HG02884 (cell line): ENCODE measurements around the gene ADGRG3.

Source experiments
- ATAC-seq: cut with Tn5 transposase; IDR thresholded peaks from one replicate; pipeline ENCODE4 v1.9.1; 2021; ENCODE audit warnings: mild to moderate bottlenecking, moderate library complexity; ENCODE audit not compliant: unreplicated experiment

The ADGRG3 gene

DNA sequence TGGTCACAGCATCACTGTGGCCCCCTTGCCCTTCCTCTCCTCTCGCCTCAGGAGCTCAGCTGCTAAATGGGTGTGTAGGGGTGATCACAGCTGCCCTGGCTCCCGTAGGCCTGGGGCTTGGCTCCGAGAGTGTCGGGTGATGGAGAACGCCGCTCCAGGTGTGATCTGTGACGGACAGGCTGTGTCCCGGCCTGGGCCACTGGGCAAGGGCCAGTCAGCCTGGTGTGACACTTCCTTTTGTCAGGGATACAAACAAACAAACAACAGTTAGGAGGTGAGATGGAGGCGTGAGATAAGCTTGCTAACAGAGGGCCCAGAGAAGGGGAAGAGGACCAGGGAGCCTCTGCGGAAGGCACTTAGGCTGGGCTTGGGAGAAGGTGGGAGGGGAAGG is 37.7 kb upstream of the ADGRG3 start:
- ATAC-seq: no peak

DNA sequence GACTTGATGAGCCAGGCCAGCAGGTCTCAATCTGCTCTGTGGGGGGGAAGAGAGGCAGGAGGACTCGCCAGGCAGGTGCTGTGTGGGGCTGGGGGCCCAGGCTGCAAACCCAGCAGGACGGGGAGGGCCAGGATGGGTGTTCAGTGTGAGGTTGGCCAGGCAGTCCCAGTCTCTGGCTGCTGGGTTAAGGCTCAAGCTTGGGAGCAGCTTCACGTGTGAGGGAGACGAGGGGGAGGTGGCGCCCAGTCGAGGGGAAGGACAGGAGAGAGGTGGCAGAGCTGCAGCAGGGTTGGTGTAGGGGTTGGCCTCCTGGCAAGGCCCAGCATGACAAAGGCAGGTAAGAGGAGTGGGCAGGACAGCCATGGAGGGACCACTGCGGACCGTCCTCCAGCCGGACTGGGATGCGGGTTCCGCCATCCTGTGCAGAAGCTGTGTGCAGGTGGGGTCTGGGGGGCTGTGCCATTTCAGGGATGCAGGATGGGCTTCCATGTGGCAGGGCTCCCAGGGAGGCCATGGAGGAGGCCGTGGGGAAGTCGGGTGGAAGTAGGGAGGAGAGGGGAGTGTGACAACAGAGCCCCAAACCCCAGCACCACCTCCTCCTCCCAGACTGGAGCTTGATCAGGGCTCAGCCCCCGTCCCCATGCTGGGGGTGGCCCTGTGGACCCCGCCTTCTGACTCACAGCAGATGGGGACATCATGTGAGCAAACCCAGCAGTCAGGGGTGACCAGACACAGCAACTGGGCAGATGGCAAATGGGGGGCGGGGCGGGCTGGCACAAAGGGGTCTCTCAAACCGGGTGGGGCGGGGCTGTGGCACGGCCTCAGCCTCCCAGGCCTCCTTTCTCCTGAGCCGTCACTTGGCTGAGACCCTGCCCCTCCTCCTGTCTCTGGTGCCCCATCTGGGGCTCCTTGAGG is 36.9 kb upstream of the ADGRG3 start:
- no peak for ATAC-seq

DNA sequence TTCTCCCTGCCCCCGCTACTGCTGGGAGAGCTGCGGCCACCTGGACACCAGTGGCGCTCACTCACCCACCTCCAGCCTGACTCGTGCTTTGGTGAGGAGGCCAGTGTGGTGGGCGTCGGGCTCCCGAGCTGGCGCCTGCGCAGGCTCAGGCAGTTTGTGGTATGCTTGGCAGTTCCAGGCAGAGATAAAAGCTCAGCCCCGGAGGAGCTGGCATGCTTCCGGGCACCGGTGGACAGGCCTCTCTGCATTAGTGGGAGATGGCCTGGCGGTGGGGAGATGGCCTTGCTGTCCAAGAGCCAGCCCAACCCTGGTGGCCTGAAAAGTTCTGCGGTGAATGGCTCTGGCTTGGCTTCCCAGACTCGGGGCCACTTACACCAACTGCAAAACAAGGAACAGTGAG is 35.5 kb upstream of the ADGRG3 start:
- no peak for ATAC-seq

DNA sequence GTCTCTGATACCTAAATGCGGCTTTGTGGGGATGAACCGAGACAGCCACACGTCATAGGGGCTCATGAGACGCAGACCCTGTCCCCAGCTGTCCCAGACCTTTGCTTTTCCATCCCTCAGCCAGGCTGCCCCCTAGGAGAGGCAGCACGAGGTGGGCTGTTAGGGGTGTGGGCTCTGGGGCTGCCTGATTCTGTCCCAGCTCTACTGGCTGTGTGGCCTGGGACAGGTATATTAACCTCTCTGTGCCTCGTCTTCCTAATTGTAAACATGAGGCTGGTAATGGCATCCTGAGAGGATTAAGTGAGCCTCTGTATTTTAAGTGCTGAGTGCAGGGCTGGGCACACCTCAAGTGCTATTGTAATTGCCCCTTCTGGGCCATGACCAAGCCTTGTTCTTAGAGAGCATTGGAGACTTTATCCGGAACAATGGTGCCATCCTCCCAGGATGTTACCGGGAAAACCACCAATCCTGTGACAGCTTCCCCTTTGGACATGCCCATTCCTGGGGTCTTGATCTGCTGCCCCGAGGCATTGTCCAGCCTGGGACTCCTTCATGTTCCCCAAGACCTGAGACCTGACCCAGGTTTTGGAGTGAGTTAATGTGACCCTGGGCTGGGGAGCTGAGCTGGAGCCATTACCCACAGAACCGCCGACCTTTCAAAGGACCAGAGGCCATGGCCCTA is 34.6 kb upstream of the ADGRG3 start:
- no peak for ATAC-seq

DNA sequence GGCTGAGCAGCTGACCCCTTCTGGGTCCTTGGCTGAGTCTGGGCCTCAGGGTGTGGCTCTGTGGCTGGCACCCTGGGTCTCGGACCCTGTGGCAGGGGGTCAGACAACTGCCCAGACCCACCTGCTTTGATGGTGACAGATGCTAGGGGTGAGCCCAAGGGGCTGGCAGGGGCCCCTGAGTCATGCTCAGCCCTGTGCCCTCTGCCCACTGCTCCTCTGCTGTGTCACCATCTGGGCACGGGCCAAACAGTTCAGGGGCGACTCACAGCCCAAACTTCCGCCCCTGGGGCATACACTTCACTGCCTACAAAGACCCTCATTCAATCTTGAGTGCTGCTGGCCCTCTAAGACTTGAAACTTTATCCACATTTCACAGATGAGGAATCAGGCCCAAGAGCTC is 33.9 kb upstream of the ADGRG3 start:
- ATAC-seq: no peak

DNA sequence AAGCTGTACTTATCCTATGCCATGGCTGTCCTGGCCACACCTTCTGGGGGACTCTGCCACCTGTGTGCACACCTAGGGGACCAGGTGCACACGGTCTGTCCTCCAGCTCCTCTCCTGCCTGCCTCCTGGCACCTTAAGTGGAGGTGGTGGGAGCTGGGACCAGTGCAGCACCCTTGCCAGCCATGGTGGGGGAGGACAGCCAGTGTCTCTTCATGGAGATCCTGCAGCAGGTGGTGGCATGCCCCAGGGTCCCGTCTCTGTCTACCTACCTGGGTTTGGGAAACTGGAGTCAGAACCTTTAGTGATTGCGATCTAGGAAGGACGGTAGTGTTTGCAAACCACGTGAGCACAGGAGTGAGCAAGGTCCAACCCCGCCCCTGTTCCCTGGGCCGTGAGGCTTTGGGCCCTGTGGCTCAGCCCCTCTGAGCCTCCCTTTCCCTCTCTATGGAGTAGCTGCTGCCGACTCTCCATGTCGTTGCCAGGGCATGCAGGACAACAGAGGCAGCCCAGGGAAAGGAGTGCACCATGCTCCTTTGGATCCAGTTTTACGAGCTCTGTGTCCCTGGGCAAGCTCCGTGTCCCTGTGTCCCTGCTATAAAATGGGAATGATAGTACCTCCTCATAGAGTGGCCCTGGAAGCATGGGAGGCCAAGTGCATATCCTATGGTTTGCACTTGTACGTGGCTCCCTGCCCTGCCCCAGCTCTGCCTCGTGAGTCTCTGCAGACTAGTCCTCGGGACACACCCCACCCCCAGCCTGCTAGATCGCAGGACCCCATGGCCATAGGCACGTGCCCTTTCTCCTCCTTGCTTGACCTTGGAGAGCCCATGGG is 32.6 kb upstream of the ADGRG3 start:
- ATAC-seq: no peak

DNA sequence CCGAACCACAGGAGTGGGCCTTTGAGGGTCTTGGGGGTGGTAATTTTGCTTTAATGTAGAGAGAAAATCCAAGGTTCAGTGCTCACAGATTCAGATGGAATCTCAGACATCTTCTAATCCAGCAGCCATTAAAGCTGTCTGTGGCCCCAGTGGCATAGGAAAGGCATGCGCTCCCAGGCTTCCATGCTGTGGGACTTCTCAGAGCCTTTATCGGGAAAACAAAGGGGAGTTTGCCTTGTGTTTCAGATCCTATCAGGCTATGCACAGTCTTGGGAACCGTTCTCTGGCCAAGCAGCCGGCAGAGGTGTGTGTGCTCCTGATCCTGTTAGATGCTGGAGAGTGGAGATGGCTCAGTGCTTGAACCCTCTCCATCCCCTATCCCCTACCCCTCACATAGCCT is 31.9 kb upstream of the ADGRG3 start:
- ATAC-seq: no peak

DNA sequence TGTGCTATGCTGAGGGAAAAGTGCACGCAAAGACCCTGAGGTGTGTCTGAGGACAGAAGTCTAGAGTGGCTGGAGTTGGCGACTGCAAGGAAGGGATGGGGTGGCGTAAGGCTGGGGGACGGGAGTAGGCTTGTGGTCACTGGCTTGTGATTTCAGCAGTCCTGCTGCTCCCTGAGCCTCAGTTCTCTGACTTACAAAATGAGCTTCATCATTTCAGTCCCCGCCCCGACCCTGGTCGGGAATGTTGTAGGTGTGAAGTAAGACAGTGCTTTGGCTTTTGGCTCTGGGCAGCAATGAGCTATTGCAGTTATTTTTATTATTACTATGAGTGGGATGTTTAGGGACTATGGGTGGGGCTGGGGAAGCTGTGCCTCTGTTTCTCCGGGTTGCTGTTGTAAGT is 31.1 kb upstream of the ADGRG3 start:
- no peak for ATAC-seq

DNA sequence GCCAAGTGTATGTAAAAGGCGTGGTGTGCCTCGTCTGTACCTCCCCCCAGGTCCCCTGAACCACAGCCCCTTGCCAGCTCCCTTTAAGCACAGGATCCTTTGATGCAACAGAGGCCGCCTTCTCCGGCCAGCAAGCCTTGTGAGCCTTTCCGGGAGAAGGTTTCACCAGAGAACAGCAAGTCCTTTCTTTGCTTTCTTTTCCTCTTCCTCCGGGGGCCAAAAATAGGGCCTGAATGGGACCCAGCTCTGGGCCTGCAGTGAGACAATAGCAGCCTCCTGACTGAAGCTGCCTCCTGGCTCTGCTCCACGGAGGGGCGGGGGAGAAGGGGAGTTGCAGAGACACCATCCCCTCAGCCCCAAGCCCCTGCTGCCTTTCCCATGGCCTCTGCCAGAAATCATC is 30.7 kb upstream of the ADGRG3 start:
- no peak for ATAC-seq

DNA sequence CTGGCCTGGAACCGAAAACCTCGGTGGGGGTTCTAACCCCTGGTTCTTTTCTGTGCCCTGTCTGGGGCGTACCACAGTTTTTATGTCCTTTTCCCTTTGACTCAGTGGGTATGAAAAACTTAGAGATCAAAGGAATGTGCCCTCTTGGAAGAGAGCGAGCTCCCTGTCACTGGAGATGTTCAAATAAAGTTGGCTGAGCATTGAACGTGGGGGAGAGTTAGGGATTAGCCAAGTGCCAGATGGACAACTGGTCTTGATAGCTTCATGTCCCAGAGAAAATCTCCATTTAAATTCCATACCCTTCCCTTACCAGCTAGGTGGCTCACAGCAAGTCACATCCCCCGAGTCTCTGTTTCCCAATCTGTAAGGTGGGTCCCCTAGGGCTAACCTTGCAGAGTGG is 30.1 kb upstream of the ADGRG3 start:
- ATAC-seq: no peak

DNA sequence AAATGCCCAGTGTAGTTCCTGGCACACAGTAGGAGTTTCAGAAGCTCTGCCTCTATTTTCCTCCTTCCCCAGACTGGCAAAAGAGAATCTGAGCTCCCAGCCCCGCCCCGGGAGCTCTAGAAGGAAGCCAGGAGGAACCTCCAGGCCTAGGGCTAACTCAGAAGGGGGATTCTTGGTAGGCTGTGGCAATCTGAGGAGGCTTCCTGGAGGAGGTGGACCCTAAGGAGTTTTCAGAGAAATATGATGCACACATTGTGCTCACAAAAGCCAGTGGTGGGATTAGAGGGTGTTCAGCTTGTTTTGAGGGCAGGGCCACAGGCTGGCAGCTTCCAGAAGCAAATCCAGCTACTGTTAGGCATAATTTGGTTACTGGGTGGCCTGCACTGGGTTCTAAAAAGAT is 29.7 kb upstream of the ADGRG3 start:
- no peak for ATAC-seq

DNA sequence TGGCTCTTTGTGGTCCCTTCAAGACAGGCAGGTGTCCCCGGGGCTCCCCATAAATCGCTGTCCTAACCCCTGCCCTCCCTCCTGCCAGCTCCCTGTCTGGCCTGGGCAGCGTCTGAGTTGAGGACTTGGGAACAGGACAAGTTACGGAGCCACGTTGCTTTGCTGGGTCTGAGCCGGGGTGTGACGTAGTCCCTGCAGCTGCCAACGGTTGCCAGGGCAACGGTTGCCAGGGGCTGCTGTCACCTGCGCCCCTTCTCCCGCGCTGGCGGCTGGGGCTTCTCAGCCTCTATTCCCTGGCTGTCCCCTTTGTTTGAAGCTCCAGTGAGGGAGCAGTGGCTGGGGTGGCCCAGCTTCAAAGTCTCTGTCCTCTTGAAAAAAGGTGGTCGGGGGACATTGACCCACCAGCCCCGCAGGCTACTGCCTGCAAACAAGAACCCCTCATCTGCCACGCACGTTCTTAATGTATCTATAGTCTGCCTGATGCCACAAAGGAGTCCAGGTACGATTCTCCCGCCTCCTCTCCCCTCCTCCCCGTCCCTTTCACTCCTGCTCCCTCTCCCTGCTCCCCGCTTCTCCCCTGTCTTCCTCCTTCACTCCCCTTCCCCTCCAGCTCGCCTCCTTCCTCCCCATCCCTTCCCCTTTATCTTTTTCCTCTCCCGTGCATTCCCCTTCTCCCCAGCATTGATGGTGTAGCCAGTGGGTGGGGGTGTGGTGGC is 28.8 kb upstream of the ADGRG3 start:
- no peak for ATAC-seq

DNA sequence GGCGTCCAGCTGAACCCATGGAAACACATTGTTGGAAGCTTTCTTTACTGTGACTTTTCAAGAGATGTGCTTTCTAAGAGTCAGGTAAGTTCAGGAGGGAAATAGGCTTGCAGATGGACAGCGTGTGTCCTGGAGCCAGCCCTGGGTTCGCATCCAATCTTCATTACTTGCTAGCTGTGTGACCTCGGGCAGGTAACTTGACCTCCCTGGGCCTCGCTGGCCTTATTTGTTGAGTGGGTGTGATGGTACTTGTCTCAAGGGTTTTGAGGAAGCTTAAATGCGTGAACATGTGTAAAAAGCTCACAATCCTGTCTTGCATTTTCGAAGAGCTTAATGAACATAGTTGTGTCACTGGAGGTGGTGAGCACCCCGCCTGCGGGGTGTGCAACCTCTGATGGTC is 27.9 kb upstream of the ADGRG3 start:
- ATAC-seq: no peak

DNA sequence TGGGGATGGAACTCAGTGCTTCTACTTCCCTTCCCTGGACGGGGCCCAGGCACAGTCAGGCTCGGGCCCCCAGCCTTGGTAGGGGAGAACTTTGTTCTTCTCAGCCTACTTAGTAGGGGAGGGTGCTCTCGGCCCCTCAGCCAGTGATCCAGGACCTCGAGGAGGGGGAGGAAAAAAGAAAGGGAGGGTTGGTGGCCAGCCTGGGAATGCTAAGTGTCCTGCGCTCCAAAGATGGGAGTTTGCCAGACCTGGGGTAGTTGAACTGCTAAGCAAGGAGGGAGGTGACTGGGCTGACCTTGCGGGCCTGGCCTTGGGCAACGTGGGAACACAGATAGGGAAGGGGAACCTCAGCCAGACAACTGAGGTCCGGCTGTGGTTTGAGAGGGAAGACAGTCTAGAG is 27.5 kb upstream of the ADGRG3 start:
- ATAC-seq: no peak

DNA sequence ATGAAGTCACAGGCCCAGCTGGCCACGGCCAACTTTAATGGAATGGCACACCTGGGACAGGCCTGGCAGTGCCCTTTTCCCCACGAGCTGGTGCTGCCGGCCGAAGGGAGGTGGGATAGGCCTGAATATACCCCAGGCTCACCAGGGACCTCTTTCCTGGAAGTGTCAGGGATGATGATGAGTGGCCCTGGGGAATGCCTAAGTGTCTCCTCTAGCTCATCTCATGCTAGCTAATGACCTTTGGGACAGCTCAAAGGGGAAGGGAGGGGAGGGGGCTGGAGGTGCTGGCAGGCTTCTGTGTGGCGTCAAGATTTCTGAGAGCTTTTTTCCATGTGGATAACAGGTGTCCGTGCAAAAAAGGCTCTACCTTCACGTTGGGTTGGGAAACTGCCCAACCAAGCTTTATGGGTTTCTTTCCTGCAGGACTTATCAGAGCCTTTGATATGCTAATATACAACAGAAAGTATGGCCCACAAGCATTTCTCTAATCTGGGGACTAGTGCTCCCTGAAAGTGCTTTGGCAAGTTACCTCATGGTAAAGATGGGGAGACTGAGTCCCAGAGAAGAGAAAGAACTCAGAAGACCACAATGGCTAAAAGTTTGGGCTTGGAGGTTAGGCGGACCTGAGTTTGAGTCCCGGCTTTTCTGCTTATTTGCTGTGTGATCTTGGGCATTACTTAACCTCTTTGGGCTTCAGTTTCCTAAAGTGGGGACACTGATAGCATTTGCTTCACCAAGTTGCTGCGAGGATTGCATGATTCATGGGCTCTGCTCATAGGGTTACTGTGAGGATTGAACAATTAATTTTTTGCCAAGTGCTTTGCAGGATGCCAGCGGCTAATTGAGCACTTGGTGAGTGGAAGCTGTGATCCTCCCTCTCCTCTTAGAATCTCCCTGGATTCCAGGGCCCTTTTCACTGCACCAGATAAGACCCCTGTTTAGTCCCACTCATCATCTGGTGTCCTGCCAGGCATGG is 25.7 kb upstream of the ADGRG3 start:
- ATAC-seq: no peak

DNA sequence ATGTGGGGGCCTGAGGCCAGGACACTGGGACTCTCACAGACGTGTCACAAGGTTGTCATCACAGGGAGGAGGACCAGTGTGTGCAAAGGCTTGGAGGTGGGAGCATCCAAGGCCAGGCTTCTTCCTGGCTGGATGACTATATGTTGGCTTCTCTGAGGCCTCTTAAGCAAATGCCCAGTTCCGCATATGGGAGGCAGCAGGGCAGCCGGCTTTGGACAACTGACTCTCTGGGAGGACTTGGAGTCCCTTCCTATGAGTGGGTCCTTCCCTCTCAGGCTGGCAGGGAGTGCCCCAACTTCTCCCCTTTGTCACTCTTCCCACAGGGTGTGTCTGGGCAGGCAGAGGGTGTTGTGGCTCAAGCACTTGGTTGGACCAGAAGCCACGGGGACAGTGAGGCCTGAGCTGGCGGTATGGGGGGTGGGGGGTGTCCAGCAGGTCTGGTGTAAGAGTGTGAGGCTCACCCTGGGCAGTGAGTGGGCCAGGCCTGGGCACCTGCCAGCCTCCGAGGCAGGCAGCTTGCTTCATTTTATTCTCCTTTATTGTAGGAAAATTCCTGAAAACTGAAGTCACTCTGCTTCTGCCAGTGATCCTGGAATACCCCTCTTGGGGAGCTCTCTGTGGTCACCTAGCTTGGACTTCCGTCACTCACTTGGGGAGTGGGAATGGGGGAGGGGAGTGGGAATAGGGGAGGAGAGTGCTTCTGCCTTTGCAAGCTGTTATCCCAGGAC is 24.8 kb upstream of the ADGRG3 start:
- no peak for ATAC-seq

DNA sequence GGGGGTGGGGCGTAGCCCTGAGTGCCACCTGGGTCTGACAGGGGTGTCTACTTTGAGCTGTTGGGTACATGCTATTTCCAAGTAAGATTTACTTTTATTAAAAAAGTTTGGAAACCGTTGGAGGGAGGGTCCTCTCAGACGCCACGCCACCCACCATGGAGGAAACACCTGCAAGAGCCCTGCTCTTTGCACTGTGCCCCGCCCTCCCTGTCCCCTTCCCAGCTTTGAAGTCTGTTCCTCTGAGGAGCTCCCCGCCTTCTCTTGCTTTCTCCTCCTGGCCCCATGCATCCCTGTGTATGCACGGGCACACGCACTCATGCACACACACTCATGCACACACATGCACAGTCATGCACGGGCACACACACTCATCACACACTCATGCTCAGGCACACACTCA is 24.2 kb upstream of the ADGRG3 start:
- no peak for ATAC-seq

DNA sequence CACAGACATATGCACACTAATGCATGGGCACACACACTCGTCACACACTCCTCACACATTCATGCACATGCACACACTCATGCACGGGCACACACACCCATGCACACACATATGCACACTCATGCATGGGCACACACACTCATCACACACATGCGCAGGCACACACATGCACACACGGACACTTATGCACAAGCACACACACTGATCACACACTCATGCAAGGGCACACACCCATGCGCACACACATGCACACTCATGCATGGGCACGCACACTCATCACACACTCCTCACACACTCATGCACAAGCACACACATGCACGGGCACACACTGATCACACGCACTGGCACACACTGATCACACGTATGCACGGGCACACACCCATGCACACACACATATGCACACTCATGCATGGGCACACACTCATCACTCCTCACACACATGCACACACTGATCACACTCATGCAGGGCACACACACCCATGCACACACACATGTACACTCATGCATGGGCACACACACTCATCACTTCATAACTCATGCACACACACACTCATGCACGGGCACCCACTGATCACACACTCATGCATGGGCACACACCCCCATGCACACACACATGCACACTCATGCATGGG is 23.6 kb upstream of the ADGRG3 start:
- no peak for ATAC-seq

DNA sequence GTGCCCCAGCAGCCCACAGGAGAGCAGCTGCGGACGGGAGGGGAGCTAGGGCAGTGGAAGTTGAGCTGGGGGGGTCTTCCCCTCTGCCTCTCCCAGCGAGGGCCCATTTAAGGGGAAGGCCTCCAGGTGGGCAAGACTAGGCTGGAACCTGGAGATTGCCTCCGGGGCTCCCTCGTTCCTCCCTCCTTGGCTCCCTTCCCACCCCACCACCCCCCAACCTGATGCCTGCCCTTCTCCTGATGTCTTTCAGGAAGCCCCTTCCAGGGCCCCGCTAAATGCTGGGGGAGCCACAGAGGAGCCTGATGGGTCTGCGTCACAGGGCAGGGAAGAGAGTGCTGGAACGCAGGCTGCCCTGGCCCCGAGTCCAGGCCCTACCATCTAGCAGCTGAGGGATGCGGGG is 22.9 kb upstream of the ADGRG3 start:
- no peak for ATAC-seq
